ENCODE results near the gene B4GALNT1.
"Not testable (repeated sequence)": the region's sequence is repeated elsewhere in the genome, so short reads cannot be mapped to it uniquely, and the experiment has no call there.

- TF ChIP-seq TP53 (CRISPR knock-in tag; IDR thresholded peaks at IDR 0.05); RAD21 (conservative IDR thresholded peaks at IDR 0.05 in 1 of 2, IDR thresholded peaks at IDR 0.05 in 1 of 2): not testable (repeated sequence)
These were observed 44.9 kb upstream of the B4GALNT1 start for GRCh38 chr12:57677947-57678346.

All from A549 (cell line).